ENCODE results near the gene SAMD8. TPM values are rescaled to one million over a fixed set of nuclear protein-coding genes. Genes with fewer than 3 reads are reported as not detected.

Gene SAMD8
- total RNA-seq, 1 experiment from 2014 or later: 32.0 TPM

DNA sequence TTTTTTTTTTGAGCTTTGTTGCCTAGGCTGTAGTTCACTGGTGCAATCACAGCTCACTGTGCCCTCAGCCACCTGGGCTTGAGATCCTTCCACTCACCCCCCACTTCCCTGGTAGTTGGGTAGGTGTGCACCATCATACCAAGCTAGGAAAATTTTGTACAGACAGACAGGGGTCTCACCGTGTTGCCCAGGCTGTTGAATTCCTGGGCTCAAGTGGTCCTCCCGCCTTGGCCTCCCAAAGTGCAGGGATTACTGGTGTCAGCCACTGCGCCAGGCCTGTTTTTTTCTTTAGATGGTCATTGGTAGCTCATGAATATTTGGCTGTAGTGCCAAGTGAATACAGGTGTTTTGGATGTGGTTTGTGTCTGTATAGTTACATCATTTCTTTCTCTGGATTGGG lies 116.8 kb downstream of the SAMD8 start:
- peaks cover 64% of the 10 kb centered on the region for H3K4me1 ChIP-seq (ENCODE audit: control insufficient read depth, insufficient read depth, low read length)
- ChIA-PET POLR2A (interaction anchor here (0.6 to 0.7 kb wide), 3 partner anchors 9 to 104 kb away, joined by 4 to 5 read pairs (median 4); no protein-coding TSS in a partner anchor), CTCF (no interaction called here)
- no TSS peak for BruUV-seq (replicated peaks)
- no peak for ATAC-seq
- H3K27me3 ChIP-seq (ENCODE audit: control insufficient read depth, insufficient read depth, low read length): no peaks in the 10 kb centered on the region
- intact Hi-C loops (cut with micrococcal nuclease; ENCODE audit: unreplicated experiment): no loop called here
- H3K4me3 ChIP-seq (ENCODE audit: low read depth in 2 of 2, low read length in 2 of 2): no peak overlapping the region
- in situ Hi-C loops (cut with HindIII; ENCODE audit: low pct_unique_long_range_greater_than_20kb, low sequenced_read_pairs): no loop called here
- no peaks in the 10 kb centered on the region for H3K9me3 ChIP-seq (ENCODE audit: control insufficient read depth, insufficient read depth, low read depth, low read length)
- peak overlapping the region; percentile 49 for H3K27ac ChIP-seq (ENCODE audit: low read length)
- peaks cover 55% of the 10 kb centered on the region for H3K36me3 ChIP-seq (ENCODE audit: control insufficient read depth, insufficient read depth, low read length)
- DNase-seq (ENCODE audit: low read depth, low spot score): no peak
- TF ChIP-seq, protein P1, sequence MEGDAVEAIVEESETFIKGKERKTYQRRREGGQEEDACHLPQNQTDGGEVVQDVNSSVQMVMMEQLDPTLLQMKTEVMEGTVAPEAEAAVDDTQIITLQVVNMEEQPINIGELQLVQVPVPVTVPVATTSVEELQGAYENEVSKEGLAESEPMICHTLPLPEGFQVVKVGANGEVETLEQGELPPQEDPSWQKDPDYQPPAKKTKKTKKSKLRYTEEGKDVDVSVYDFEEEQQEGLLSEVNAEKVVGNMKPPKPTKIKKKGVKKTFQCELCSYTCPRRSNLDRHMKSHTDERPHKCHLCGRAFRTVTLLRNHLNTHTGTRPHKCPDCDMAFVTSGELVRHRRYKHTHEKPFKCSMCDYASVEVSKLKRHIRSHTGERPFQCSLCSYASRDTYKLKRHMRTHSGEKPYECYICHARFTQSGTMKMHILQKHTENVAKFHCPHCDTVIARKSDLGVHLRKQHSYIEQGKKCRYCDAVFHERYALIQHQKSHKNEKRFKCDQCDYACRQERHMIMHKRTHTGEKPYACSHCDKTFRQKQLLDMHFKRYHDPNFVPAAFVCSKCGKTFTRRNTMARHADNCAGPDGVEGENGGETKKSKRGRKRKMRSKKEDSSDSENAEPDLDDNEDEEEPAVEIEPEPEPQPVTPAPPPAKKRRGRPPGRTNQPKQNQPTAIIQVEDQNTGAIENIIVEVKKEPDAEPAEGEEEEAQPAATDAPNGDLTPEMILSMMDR (IDR thresholded peaks at IDR 0.05): no peak
- TF ChIP-seq SIN3A (IDR thresholded peaks at IDR 0.05; ENCODE audit: borderline replicate concordance, insufficient read depth, low read depth, low read length) (no peak), POLR2AphosphoS5 (IDR thresholded peaks at IDR 0.05; ENCODE audit: low read depth, low read length) (no peak), TCF7L2 (IDR thresholded peaks at IDR 0.05; ENCODE audit: low read depth, low read length) (no peak)
- TF ChIP-seq, protein P2, sequence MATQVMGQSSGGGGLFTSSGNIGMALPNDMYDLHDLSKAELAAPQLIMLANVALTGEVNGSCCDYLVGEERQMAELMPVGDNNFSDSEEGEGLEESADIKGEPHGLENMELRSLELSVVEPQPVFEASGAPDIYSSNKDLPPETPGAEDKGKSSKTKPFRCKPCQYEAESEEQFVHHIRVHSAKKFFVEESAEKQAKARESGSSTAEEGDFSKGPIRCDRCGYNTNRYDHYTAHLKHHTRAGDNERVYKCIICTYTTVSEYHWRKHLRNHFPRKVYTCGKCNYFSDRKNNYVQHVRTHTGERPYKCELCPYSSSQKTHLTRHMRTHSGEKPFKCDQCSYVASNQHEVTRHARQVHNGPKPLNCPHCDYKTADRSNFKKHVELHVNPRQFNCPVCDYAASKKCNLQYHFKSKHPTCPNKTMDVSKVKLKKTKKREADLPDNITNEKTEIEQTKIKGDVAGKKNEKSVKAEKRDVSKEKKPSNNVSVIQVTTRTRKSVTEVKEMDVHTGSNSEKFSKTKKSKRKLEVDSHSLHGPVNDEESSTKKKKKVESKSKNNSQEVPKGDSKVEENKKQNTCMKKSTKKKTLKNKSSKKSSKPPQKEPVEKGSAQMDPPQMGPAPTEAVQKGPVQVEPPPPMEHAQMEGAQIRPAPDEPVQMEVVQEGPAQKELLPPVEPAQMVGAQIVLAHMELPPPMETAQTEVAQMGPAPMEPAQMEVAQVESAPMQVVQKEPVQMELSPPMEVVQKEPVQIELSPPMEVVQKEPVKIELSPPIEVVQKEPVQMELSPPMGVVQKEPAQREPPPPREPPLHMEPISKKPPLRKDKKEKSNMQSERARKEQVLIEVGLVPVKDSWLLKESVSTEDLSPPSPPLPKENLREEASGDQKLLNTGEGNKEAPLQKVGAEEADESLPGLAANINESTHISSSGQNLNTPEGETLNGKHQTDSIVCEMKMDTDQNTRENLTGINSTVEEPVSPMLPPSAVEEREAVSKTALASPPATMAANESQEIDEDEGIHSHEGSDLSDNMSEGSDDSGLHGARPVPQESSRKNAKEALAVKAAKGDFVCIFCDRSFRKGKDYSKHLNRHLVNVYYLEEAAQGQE (IDR thresholded peaks at IDR 0.05; ENCODE audit: insufficient read depth in 1 of 2, low read depth in 2 of 2, low read length in 1 of 2): no peak

DNA sequence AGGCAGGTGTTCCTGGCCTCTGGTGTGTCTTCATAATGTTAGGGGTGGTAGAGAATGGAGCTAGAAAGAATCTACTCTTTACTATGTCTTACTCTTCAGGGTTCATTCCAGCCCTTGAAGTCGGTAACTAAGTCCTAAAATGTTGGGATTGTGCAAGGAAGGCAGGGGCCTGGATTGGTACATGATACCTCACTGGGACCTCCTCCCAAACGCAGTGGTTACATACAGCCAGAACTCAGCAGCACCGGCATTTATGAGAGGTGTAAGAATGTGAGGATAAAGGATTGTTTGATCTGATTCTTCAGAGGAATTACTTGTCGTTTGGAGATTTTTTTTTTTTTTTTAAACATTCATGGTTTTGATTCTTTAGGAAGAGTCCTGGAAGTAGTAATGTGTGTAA lies 117.4 kb downstream of the SAMD8 start:
- Histone ChIP-seq H3K36me3 (ENCODE audit: control insufficient read depth, insufficient read depth, low read length) (peaks cover 52% of the 10 kb centered on the region), H3K4me3 (ENCODE audit: low read depth in 2 of 2, low read length in 2 of 2) (no peak overlapping the region), H3K27me3 (ENCODE audit: control insufficient read depth, insufficient read depth, low read length) (no peaks in the 10 kb centered on the region), H3K4me1 (ENCODE audit: control insufficient read depth, insufficient read depth, low read length) (peaks cover 64% of the 10 kb centered on the region), H3K9me3 (ENCODE audit: control insufficient read depth, insufficient read depth, low read depth, low read length) (no peaks in the 10 kb centered on the region), H3K27ac (ENCODE audit: low read length) (peak overlapping the region; percentile 49)
- no peak for DNase-seq (ENCODE audit: low read depth, low spot score)
- TF ChIP-seq TCF7L2 (IDR thresholded peaks at IDR 0.05; ENCODE audit: low read depth, low read length) (no peak), SIN3A (IDR thresholded peaks at IDR 0.05; ENCODE audit: borderline replicate concordance, insufficient read depth, low read depth, low read length) (no peak), POLR2AphosphoS5 (IDR thresholded peaks at IDR 0.05; ENCODE audit: low read depth, low read length) (no peak)
- TF ChIP-seq, protein P1 (IDR thresholded peaks at IDR 0.05): no peak
- TF ChIP-seq, protein P2 (IDR thresholded peaks at IDR 0.05; ENCODE audit: insufficient read depth in 1 of 2, low read depth in 2 of 2, low read length in 1 of 2): no peak
- in situ Hi-C loops (cut with HindIII; ENCODE audit: low pct_unique_long_range_greater_than_20kb, low sequenced_read_pairs): no loop called here
- no TSS peak for BruUV-seq (replicated peaks)
- no peak for ATAC-seq
- CTCF ChIA-PET: interaction anchor here (0.6 kb wide), 1 partner anchor 44 kb away, joined by 3 read pairs; no protein-coding TSS in a partner anchor
- intact Hi-C loops (cut with micrococcal nuclease; ENCODE audit: unreplicated experiment): no loop called here
- POLR2A ChIA-PET: no interaction called here

Data from Panc1 (cell line).